Measurements from ENCODE around the gene IFFO2.

- no peak for TF ChIP-seq CTCF (IDR thresholded peaks at IDR 0.05; ENCODE audit: low read depth, low read length, poor library complexity, severe bottlenecking)
- TF ChIP-seq EZH2phosphoT487 (IDR thresholded peaks at IDR 0.05; ENCODE audit: borderline replicate concordance, low read length): no peak
Observed at GRCh38 chr1:18915341-18915740, 41.1 kb downstream of the IFFO2 start.

All from DOHH2 (cell line).